ENCODE data around the gene GRB2.

GRB2 gene

GRCh38 chr17:75412455-75413317 lies 7.2 kb upstream of the GRB2 start:
- DNase-seq: peak; percentile 61

- no peak for DNase-seq
Observed at GRCh38 chr17:75411328-75412067, 6.0 kb upstream of the GRB2 start.

- DNase-seq: no peak
Observed at GRCh38 chr17:75410141-75410540, 4.7 kb upstream of the GRB2 start.

- no peak for DNase-seq
Observed at GRCh38 chr17:75407655-75408352, 2.3 kb upstream of the GRB2 start.

DNA sequence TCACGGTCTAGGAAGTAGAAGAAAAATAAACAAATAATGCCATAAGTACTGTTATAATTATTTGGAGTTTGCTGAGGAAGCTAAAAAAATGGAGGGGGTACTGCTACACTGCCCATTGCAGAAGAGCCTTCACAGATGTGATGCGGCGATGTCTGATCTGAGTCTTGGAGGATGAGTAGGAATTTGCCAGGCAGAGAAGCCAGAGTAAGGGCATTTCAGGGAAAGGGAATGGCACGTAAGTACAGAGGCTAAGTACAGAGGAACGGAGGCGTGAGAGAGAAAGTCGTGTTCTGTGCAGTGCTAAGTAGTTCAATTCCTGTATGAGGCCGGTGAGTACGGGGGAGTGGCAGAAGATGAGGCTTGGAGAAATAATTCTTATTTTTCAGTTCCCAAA lies 741 bp upstream of the GRB2 start:
- no peak for DNase-seq

DNA sequence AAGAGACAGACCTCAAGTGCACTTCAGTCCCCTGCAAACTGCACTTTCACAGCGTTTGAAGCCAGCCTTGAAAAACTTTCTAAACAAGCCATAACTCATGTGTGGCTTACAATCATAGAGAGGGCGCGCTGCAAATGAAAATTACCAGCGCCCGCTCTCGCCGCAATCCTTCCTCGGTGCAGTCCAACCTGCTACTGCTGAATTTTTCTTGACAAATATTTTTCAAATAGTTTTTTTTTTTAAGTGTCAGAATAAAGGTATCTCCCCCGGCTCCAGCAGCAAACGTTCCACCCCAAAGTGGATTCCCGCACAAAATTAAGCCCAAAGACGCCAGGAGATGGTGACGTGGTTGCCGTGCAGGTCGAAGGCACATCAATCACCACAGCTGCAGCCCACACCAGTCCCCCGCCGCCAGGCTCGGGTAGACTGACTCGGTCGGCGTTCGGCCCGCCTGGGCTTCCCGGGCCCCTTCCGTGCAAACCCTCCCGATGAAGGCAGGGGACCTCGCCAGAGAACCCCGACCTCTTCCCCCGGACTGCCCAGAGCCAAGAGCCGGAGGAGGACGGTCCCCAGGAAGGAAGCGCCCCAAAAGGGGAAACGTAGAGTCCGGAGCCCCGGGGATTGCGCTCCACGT lies 630 bp downstream of the GRB2 start:
- no peak for DNase-seq

DNA sequence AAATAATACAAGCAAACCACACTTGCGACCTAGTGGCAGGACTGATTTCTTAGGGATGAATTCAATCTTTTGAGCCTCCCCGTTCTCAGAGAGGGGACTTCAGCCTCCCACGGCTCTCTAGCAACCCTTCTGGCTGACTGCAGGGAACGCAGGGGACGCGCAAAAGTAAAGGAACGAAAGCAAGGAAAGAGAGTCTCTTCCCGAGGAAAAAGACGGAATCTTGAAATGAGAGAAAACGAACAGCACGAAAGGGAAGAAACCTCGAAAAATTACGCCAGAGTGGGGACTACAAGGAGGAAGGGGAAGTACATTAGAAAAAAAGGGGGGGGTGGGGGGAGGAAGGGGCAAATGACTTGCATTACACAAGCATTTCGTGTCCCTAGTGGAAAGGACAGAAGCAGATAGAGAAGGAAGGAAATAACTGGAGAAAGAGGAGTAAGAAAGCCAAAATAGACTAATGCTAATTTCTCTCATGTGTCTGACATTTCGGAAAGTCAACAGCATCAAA lies 1.2 kb downstream of the GRB2 start:
- DNase-seq: peak; percentile 88

GRCh38 chr17:75403131-75403530 lies 2.3 kb downstream of the GRB2 start:
- DNase-seq: peak; percentile 17

DNA sequence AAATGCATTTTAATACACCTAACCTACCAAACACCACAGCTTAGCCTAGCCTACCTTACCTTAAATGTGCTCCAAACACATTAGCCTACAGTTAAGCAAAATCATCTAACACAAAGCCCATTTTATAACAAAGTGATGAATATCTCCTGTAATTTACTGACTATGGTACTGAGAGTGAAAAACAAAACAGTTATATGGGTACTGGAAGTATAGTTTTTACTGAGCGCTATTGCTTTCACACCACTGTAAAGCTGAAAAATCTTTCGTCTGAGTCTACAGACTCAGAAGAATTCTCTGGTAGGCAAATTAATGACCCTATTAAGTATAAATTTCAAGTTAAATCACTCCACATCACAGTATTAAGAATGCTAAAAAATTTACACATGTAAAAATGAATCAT lies 3.5 kb downstream of the GRB2 start:
- no peak for DNase-seq

- DNase-seq: no peak
Observed at GRCh38 chr17:75400326-75400939, 5.0 kb downstream of the GRB2 start.

DNA sequence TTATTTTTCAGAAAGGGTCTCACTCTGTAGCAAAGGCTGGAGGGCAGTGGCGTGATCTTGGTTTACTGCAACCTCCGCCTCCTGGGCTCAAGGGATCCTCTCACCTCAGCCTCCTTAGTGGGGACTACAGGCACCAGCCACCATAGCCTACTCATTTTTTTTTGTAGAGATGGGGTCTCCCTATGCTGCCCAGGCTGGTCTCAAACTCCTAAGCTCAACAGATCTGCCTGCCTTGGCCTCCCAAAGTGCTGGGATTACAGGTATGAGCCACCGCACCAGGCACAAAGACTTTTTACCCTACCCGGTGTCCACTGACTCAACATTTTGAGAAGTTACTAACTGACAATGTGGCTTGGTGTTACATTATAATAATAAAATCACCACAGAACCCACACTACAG lies 7.2 kb downstream of the GRB2 start:
- DNase-seq: peak; percentile 32

GRCh38 chr17:75397217-75397616 lies 8.3 kb downstream of the GRB2 start:
- DNase-seq: no peak

GRCh38 chr17:75396796-75397195 lies 8.7 kb downstream of the GRB2 start:
- DNase-seq: no peak

- no peak for DNase-seq
Observed at GRCh38 chr17:75396025-75396424, 9.5 kb downstream of the GRB2 start.

- DNase-seq: no peak
Observed at GRCh38 chr17:75394332-75394918, 11.1 kb downstream of the GRB2 start.

GRCh38 chr17:75393523-75394331 lies 11.8 kb downstream of the GRB2 start:
- peak; percentile 98 for DNase-seq

GRCh38 chr17:75392559-75392958 lies 12.9 kb downstream of the GRB2 start:
- no peak for DNase-seq

- DNase-seq: no peak
Observed at GRCh38 chr17:75390982-75391381, 14.5 kb downstream of the GRB2 start.

- DNase-seq: no peak
Observed at GRCh38 chr17:75388476-75389030, 16.9 kb downstream of the GRB2 start.

GRCh38 chr17:75387771-75388170 lies 17.7 kb downstream of the GRB2 start:
- peak; percentile 19 for DNase-seq

DNA sequence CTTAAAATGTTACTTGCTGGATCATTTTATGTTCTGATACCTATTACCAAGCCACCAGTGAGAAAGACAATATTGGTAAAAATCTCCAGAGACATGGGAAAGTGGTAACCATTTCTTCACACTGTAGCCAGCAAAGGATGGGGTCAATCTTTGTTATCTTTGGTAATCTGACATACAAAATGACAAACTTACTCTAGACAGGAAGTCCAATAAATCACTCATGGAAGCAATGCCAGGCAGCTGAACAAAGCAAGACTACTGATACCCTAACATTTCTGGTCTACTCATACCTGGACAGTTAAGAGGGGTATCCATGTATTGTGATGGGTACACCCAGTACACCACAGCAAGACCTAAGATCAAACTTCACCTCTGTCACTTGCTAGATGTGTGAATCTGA lies 19.0 kb downstream of the GRB2 start:
- DNase-seq: peak; percentile 27
